Neural progenitor cell (in vitro differentiated cells): ENCODE data around the gene NRK.

Experiments
- EZH2 ChIP-seq: fragments of 200-600 bp; sonication (generic); IDR thresholded peaks from 2 replicates; pipeline ENCODE4 v1.6.1; 2017; ENCODE audit warnings: antibody characterized with exemption, mild to moderate bottlenecking, moderate library complexity
- TF ChIP-seq, protein P1 (sequence below): fragments of 200-600 bp; sonication (generic); IDR thresholded peaks from 2 replicates; pipeline ENCODE4 v1.5.1; 2017; ENCODE audit warnings: antibody characterized with exemption, mild to moderate bottlenecking

DNA sequence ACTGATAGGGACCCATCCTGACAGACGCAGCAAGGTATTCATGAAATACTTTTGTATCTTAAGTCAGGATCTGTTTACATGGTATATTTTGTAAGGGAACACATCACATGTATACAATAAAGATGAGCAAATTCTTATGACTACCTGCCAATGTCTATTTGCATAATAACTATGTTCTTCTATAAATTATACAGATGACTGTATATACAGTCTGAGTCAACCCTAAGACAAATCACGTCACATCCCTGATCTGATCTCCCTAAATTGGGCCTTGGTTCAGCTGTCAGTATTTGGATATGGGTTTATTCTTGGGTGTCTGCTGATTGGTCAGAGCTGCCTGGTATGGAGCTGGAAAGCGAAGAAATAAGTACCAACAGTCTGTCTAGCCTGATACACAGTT, 122.9 kb downstream of the NRK start:
- TF ChIP-seq EZH2: no peak
- TF ChIP-seq, protein P1, sequence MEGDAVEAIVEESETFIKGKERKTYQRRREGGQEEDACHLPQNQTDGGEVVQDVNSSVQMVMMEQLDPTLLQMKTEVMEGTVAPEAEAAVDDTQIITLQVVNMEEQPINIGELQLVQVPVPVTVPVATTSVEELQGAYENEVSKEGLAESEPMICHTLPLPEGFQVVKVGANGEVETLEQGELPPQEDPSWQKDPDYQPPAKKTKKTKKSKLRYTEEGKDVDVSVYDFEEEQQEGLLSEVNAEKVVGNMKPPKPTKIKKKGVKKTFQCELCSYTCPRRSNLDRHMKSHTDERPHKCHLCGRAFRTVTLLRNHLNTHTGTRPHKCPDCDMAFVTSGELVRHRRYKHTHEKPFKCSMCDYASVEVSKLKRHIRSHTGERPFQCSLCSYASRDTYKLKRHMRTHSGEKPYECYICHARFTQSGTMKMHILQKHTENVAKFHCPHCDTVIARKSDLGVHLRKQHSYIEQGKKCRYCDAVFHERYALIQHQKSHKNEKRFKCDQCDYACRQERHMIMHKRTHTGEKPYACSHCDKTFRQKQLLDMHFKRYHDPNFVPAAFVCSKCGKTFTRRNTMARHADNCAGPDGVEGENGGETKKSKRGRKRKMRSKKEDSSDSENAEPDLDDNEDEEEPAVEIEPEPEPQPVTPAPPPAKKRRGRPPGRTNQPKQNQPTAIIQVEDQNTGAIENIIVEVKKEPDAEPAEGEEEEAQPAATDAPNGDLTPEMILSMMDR: no peak
